ENCODE results near the gene KIAA0825.

DNA sequence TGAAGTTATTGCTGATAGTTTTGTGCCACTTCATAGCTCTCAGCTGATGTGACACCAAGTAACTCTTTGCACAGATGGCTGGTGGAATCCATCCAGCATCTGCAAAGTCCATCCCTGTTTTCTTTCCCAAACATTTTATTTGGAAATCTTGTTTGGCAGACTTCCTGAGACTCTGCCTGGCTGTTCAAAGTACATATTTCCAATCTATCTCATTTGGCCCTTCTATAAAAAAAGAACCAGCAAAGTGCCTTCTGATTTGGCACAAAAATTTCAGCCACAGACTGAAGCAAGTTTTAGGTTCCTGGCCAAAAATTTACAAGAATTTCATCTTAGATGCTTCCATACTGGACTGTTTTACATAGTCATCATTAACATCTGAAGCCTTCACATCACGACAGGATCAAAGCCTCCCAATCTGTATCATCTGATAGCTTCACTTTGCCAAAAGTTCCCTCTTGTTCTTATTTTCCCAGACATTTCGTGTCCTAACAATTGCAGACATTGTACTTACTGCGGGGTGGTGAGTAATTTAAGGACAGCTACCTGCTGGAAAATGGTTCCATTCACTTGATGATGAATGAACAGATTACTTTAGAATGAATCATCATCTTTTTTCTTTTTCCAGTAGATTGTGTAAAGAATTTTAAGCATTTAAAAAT, 377.3 kb downstream of the KIAA0825 start:
- TF ChIP-seq EZH2phosphoT487 (IDR thresholded peaks at IDR 0.05; ENCODE audit: insufficient read depth, low read depth) = no peak
- no peak for TF ChIP-seq EZH2 (IDR thresholded peaks at IDR 0.05; ENCODE audit: insufficient read depth, poor library complexity, severe bottlenecking)
